A549 (cell line): Measurements from ENCODE around the gene COL2A1. TPM values are rescaled to one million over a fixed set of nuclear protein-coding genes. Genes with fewer than 3 reads are reported as not detected.

Experiments used
- ATAC-seq, 2 experiments: fragments of 200-7000 bp in 1 of 2; fragments of >200 bp in 1 of 2; cut with Nextera tagmentation in 1 of 2; cut with Tn5 transposase in 1 of 2; 3 replicates each; pipeline versions ENCODE4 v1.8.0 to v1.9.1; 2018 to 2020; ENCODE audit warnings: mild to moderate bottlenecking in 1 of 2, moderate library complexity in 1 of 2
- CTCF ChIA-PET: fragments of 300-600 bp; sonication (Branson Sonifier 250); formaldehyde crosslinking; extraction: SDS; loops from one replicate; lab custom pipeline; 2021; ENCODE audit warnings: antibody characterized with exemption, inconsistent platforms; lab: Yijun Ruan, JAX
- POLR2A ChIA-PET: fragments of 350-600 bp; formaldehyde crosslinking; extraction: SDS; loops from one replicate; lab custom pipeline; 2021; ENCODE audit warnings: antibody characterized with exemption, inconsistent platforms; lab: Yijun Ruan, JAX
- DNase-seq, 2 experiments: peaks; one replicate each; pipeline versions ENCODE4 v3.0.0 to v3.0.0-alpha.2; 2011 to 2016; ENCODE audit warnings: low read depth in 1 of 2, low spot score in 1 of 2
- FAIRE-seq: peaks from 2 replicates; lab custom pipeline; 2011; peaks lifted over from hg19 to GRCh38; lab: Jason Lieb, UNC
- H3K27ac ChIP-seq, 2 experiments: fragments of >200 bp; sonication (Bioruptor Twin); formaldehyde crosslinking; 3 replicates each; pipeline ENCODE4 v1.5.1; 2016 to 2017
- H3K4me1 ChIP-seq: fragments of >200 bp; sonication (Bioruptor Twin); formaldehyde crosslinking; 3 replicates; pipeline ENCODE4 v1.6.1; 2016
- H3K4me2 ChIP-seq: fragments of >200 bp; sonication (Bioruptor Twin); formaldehyde crosslinking; 3 replicates; pipeline ENCODE4 v1.6.1; 2016
- H3K4me3 ChIP-seq: fragments of >200 bp; sonication (Bioruptor Twin); formaldehyde crosslinking; 3 replicates; pipeline ENCODE4 v1.5.1; 2016
- H3K9me3 ChIP-seq: fragments of >200 bp; sonication (Bioruptor Twin); formaldehyde crosslinking; 3 replicates; pipeline ENCODE4 v1.6.1; 2016
- BHLHE40 ChIP-seq: IDR thresholded peaks from 2 replicates; pipeline ENCODE4 v1.6.1; 2012; ENCODE audit warnings: low read depth, low read length, inconsistent platforms
- CEBPB ChIP-seq, 2 experiments: fragments of >200 bp in 1 of 2; sonication (Bioruptor Twin) in 1 of 2; formaldehyde crosslinking in 1 of 2; IDR thresholded peaks; 2 replicates each; pipeline ENCODE4 v1.6.1; 2012 to 2016
- CHD4 ChIP-seq: fragments of 200-600 bp; sonication (generic); IDR thresholded peaks from 2 replicates; pipeline ENCODE4 v1.6.1; 2016; ENCODE audit warnings: antibody characterized with exemption, mild to moderate bottlenecking, borderline replicate concordance
- EHF ChIP-seq: fragments of 250-450 bp; sonication (Bioruptor Pico); IDR thresholded peaks from 2 replicates; pipeline ENCODE4 v1.5.0; 2020; ENCODE audit warnings: mild to moderate bottlenecking
- EHMT2 ChIP-seq: fragments of 200-600 bp; sonication (generic); IDR thresholded peaks from 2 replicates; pipeline ENCODE4 v1.6.1; 2016; ENCODE audit warnings: antibody characterized with exemption, low read depth, mild to moderate bottlenecking, moderate library complexity
- EP300 ChIP-seq, 2 experiments: fragments of >200 bp; sonication (Bioruptor Twin); formaldehyde crosslinking; IDR thresholded peaks; 2 replicates in 1 of 2; 3 replicates in 1 of 2; pipeline ENCODE4 v1.6.1; 2016 to 2017
- FOSL2 ChIP-seq, 2 experiments: fragments of 450-650 bp in 1 of 2; fragments of >200 bp in 1 of 2; sonication (Bioruptor Twin) in 1 of 2; formaldehyde crosslinking; IDR thresholded peaks; 2 replicates each; pipeline versions ENCODE4 v1.5.0 to v1.6.1; 2016 to 2020; ENCODE audit warnings: mild to moderate bottlenecking in 1 of 2, moderate library complexity in 1 of 2
- FOXS1 ChIP-seq: fragments of 250-450 bp; sonication (Bioruptor Pico); IDR thresholded peaks from 2 replicates; pipeline ENCODE4 v1.5.0; 2020; ENCODE audit warnings: mild to moderate bottlenecking, moderate library complexity
- HES2 ChIP-seq: fragments of >200 bp; sonication (Bioruptor Twin); formaldehyde crosslinking; IDR thresholded peaks from 2 replicates; pipeline ENCODE4 v1.6.1; 2016
- HOXB13 ChIP-seq: fragments of 250-450 bp; sonication (Bioruptor Pico); IDR thresholded peaks from 2 replicates; pipeline ENCODE4 v1.5.0; 2020; ENCODE audit warnings: low read depth, mild to moderate bottlenecking, moderate library complexity
- JUN ChIP-seq, 2 experiments: fragments of >200 bp; sonication (Bioruptor Twin); formaldehyde crosslinking; IDR thresholded peaks; 2 replicates in 1 of 2; 3 replicates in 1 of 2; pipeline ENCODE4 v1.6.1; 2016 to 2017
- MAFK ChIP-seq: fragments of 450-650 bp; IDR thresholded peaks from 2 replicates; pipeline ENCODE4 v1.6.1; 2014; ENCODE audit not compliant: partially characterized antibody
- PHF8 ChIP-seq: fragments of 200-600 bp; sonication (generic); IDR thresholded peaks from 2 replicates; pipeline ENCODE4 v1.6.1; 2016; ENCODE audit warnings: low read depth, mild to moderate bottlenecking, antibody characterized with exemption, moderate library complexity, borderline replicate concordance
- RAD21 ChIP-seq, 2 experiments: fragments of >200 bp in 1 of 2; sonication (Bioruptor Twin) in 1 of 2; formaldehyde crosslinking in 1 of 2; IDR thresholded peaks in 1 of 2; conservative IDR thresholded peaks in 1 of 2; 2 replicates in 1 of 2; 3 replicates in 1 of 2; pipeline ENCODE4 v1.6.1; 2012 to 2018; ENCODE audit warnings: inconsistent platforms in 1 of 2
- RNF2 ChIP-seq: fragments of 200-600 bp; sonication (generic); IDR thresholded peaks from 2 replicates; pipeline ENCODE4 v1.6.1; 2016; ENCODE audit warnings: low read depth, mild to moderate bottlenecking, antibody characterized with exemption, moderate library complexity, borderline replicate concordance
- SMC3 ChIP-seq: fragments of >200 bp; sonication (Bioruptor Twin); formaldehyde crosslinking; IDR thresholded peaks from 3 replicates; pipeline ENCODE4 v1.6.1; 2018; ENCODE audit warnings: inconsistent platforms
- SREBF2 ChIP-seq: fragments of 450-650 bp; IDR thresholded peaks from 2 replicates; pipeline ENCODE4 v1.6.1; 2014; ENCODE audit warnings: mild to moderate bottlenecking, moderate library complexity
- TP53 ChIP-seq: fragments of 250-450 bp; sonication (Bioruptor Pico); IDR thresholded peaks from 2 replicates; pipeline ENCODE4 v1.5.0; 2021; ENCODE audit warnings: mild to moderate bottlenecking, moderate library complexity
- ZC3H11A ChIP-seq: fragments of 450-650 bp; IDR thresholded peaks from 2 replicates; pipeline ENCODE4 v1.6.1; 2014; ENCODE audit warnings: antibody characterized with exemption, mild to moderate bottlenecking
- ZNF302 ChIP-seq: fragments of 250-450 bp; sonication (Bioruptor Pico); IDR thresholded peaks from 2 replicates; pipeline ENCODE4 v1.9.0; 2021; ENCODE audit warnings: inconsistent platforms, mild to moderate bottlenecking, moderate library complexity
- ZSCAN20 ChIP-seq: fragments of 250-450 bp; sonication (Bioruptor Pico); IDR thresholded peaks from 2 replicates; pipeline ENCODE4 v1.8.0; 2022; ENCODE audit warnings: mild to moderate bottlenecking, moderate library complexity
- WGBS: methylation state at CpG from one replicate; pipeline ENCODE4 v1.1.6; 2017; ENCODE audit errors: missing lambda C conversion rate; 5-methylcytosine and 5-hydroxymethylcytosine counted together
- polyA plus RNA-seq, 4 experiments: library from polyadenylated mRNA; depleted of rRNA in 3 of 4; stranded (reverse); fragments of >200 nt; fragmentation: RNase III in 1 of 4; extraction: RNeasy Plus Mini Kit Qiagen cat#74134 plus additional on column Dnase treatment in 1 of 4; gene quantifications; 2 replicates in 3 of 4; 3 replicates in 1 of 4; pipeline ENCODE4 v1.2.3, GENCODE V29; 2011 to 2017
- TF ChIP-seq, protein P1 (sequence below): fragments of >200 bp; sonication (Bioruptor Twin); formaldehyde crosslinking; IDR thresholded peaks from 3 replicates; pipeline ENCODE4 v1.6.1; 2016
- TF ChIP-seq, protein P2 (sequence below): fragments of >200 bp; sonication (Bioruptor Twin); formaldehyde crosslinking; IDR thresholded peaks from 3 replicates; pipeline ENCODE4 v1.5.1; 2016
- TF ChIP-seq, protein P3 (sequence below): fragments of 250-450 bp; sonication (Bioruptor Pico); IDR thresholded peaks from 2 replicates; pipeline ENCODE4 v1.5.0; 2020; ENCODE audit warnings: low read depth, mild to moderate bottlenecking, moderate library complexity

COL2A1 gene
- polyA plus RNA-seq, 2 of the 4 experiments (the other 2 are of a cell fraction): 0.01 TPM; not detected in 1

DNA sequence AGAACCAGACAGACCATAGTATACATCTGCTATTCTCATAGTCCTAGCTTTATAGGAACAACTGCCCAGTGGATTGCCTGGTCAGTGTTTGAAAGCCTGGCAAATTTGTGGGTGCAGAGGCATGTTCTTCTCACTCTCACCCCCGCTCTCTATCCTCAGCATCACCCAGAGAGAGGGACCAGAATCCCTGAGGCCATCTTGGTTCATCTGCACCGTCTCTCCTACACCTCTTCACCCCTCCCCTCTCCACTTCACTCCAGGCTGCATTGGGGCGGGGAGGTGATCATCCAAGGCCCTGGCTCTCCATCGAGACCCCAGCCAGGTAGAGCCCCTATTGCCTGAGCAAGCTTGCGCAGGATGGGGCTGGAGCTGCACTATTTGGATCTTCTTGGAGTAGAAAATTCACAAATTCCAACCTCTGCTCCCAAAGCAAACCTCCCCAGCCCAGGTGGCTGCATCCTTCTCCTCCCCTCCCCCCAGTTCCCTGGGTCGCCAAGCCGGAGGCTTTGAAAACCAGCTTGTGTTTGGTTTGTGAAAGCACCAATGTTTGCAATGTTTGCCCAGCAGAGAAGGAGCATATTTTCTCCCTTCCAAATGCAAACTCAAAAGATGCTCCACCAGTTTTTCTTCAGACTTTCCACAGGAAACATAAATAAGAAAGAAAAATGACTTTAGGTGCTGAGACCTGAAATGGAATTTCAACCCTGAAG lies 18.6 kb upstream of the COL2A1 start:
- H3K4me1 ChIP-seq: no peaks in the 10 kb centered on the region
- 63% methylated on average over 7 of the region's 7 CpGs for WGBS
- H3K4me2 ChIP-seq: no peak overlapping the region
- DNase-seq (no peak), ATAC-seq (no peak), FAIRE-seq (no peak)
- no peaks in the 10 kb centered on the region for H3K9me3 ChIP-seq
- no peak for TF ChIP-seq EHF (CRISPR knock-in tag)
- TF ChIP-seq HOXB13 (CRISPR knock-in tag): no peak
- TF ChIP-seq TP53: no peak
- TF ChIP-seq, protein P1, sequence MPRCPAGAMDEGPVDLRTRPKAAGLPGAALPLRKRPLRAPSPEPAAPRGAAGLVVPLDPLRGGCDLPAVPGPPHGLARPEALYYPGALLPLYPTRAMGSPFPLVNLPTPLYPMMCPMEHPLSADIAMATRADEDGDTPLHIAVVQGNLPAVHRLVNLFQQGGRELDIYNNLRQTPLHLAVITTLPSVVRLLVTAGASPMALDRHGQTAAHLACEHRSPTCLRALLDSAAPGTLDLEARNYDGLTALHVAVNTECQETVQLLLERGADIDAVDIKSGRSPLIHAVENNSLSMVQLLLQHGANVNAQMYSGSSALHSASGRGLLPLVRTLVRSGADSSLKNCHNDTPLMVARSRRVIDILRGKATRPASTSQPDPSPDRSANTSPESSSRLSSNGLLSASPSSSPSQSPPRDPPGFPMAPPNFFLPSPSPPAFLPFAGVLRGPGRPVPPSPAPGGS: no peak
- TF ChIP-seq FOXS1 (CRISPR knock-in tag): no peak
- no peak for TF ChIP-seq RAD21 (conservative IDR thresholded peaks at IDR 0.05 in 1 of 2, IDR thresholded peaks at IDR 0.05 in 1 of 2)
- ChIA-PET POLR2A (no interaction called here), CTCF (interaction anchor here (0.9 to 2.1 kb wide), 4 partner anchors 11 to 43 kb away, joined by 3 to 6 read pairs (median 4); no protein-coding TSS in a partner anchor)
- no peak overlapping the region for H3K27ac ChIP-seq
- H3K4me3 ChIP-seq: no peak overlapping the region

GRCh38 chr12:48022180-48022521 lies 17.9 kb upstream of the COL2A1 start:
- ChIA-PET POLR2A (interaction anchor here (0.5 kb wide), 1 partner anchor 134 kb away, joined by 4 read pairs; no protein-coding TSS in a partner anchor), CTCF (interaction anchor here (1.7 to 2.1 kb wide), 2 partner anchors 11 to 12 kb away, joined by 4 to 6 read pairs; no protein-coding TSS in a partner anchor)
- TF ChIP-seq, protein P1: no peak
- TF ChIP-seq FOSL2 (IDR thresholded peaks at IDR 0.05) (no peak), FOSL2 (CRISPR knock-in tag; IDR thresholded peaks at IDR 0.05) (no peak), CHD4 (no peak), BHLHE40 (no peak)
- TF ChIP-seq, protein P2, sequence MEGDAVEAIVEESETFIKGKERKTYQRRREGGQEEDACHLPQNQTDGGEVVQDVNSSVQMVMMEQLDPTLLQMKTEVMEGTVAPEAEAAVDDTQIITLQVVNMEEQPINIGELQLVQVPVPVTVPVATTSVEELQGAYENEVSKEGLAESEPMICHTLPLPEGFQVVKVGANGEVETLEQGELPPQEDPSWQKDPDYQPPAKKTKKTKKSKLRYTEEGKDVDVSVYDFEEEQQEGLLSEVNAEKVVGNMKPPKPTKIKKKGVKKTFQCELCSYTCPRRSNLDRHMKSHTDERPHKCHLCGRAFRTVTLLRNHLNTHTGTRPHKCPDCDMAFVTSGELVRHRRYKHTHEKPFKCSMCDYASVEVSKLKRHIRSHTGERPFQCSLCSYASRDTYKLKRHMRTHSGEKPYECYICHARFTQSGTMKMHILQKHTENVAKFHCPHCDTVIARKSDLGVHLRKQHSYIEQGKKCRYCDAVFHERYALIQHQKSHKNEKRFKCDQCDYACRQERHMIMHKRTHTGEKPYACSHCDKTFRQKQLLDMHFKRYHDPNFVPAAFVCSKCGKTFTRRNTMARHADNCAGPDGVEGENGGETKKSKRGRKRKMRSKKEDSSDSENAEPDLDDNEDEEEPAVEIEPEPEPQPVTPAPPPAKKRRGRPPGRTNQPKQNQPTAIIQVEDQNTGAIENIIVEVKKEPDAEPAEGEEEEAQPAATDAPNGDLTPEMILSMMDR: no peak
- 37% methylated on average over 3 of the region's 3 CpGs for WGBS
- no peak for ATAC-seq
- FAIRE-seq: no peak
- Histone ChIP-seq H3K4me3 (no peak overlapping the region), H3K27ac (no peak overlapping the region), H3K4me1 (no peaks in the 10 kb centered on the region), H3K4me2 (no peak overlapping the region), H3K9me3 (no peaks in the 10 kb centered on the region)
- no peak for DNase-seq

DNA sequence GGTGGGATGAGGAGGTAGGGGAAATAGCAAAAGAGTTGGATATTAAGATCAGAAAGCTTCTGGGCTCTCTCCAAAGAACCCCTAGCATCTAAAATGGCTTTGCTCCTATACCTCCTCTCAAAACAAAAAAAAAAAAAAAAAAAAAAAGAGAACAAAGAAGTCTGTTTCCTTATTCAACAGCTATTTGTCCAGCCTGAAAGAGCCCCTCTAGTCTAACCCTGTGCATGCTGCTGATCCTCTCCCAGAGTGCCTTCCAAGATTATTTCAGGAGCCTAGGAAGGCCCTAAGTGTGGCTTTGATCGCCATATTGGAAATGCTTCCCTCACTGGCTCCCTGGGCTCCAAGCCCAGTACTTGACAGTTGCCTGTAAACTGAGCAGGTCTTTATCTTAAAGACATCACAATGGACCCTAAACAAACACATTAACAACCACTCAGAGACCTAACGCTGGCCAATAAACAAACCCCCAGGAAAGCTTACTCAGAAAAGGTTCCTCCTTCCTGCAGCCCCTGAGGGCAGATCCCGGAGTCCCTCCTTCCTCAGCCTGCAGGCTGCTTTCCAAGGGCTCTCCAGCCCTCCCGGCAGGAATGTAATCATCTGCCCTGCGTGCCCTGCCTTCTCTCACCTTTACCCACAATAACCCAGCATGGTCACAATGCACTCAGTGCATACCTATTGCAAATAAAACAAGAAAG lies 17.4 kb upstream of the COL2A1 start:
- Histone ChIP-seq H3K27ac (no peak overlapping the region), H3K9me3 (no peaks in the 10 kb centered on the region), H3K4me1 (no peaks in the 10 kb centered on the region), H3K4me3 (no peak overlapping the region), H3K4me2 (no peak overlapping the region)
- TF ChIP-seq PHF8 (no peak), EHMT2 (no peak), RNF2 (no peak), ZC3H11A (no peak), ZSCAN20 (CRISPR knock-in tag) (no peak), CEBPB (IDR thresholded peaks at IDR 0.05) (no peak), JUN (IDR thresholded peaks at IDR 0.05) (no peak), MAFK (no peak), SMC3 (no peak), EP300 (IDR thresholded peaks at IDR 0.05) (no peak), SREBF2 (no peak), HES2 (no peak), ZNF302 (no peak)
- TF ChIP-seq, protein P3, sequence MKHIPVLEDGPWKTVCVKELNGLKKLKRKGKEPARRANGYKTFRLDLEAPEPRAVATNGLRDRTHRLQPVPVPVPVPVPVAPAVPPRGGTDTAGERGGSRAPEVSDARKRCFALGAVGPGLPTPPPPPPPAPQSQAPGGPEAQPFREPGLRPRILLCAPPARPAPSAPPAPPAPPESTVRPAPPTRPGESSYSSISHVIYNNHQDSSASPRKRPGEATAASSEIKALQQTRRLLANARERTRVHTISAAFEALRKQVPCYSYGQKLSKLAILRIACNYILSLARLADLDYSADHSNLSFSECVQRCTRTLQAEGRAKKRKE (CRISPR knock-in tag): no peak
- TF ChIP-seq, protein P1: no peak
- peak in 1 of 2 experiments; percentile 57; a peak in 3 of 6 replicates for ATAC-seq
- peak in 1 of 2 experiments; percentile 24 for DNase-seq
- 24% methylated on average over 5 of the region's 5 CpGs for WGBS
- ChIA-PET POLR2A (interaction anchor here (0.5 kb wide), 1 partner anchor 135 kb away, joined by 4 read pairs; no protein-coding TSS in a partner anchor), CTCF (no interaction called here)
- no peak for FAIRE-seq
